ENCODE results near the gene OGFOD1. TPM values are rescaled to one million over a fixed set of nuclear protein-coding genes. Genes with fewer than 3 reads are reported as not detected.

Gene OGFOD1
- total and polyA plus RNA-seq, 9 of the 15 experiments (the other 6 are each of a cell fraction or from before 2014, with no cell fraction given), result 60.4 to 134 (median 85.8) TPM

DNA sequence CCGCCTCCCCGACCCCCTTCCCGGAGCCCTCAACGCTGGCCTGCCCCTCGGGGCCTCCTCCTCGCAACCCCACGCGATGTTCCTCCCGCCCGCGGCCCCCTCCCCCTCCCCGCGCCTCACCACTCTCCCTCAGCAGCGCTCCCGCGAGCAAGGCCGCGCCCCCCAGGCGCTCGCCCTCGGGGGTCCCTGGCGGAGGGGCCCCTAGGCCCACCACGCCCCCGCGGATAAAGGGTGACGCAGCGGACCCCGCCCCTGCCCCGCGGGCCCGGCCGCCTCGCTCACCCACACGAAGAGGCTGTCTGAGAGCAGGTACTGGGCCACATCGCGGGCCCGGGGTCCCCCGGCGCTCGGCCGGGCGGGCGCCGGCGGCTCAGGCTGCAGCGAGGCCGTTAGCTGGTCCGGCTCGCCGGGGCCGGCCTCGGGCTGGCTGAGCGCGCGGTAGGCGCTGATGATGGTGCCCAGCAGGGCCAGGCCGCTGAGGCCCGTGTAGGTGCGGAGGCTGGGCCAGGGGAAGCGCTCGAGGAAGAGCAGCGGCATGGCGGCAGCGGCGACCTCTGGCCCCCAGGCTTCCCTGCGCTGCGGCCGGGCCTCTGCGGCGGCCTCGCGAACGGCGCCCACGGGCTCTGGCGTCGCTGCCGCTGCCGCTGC is 26.4 kb upstream of the OGFOD1 start:
- peak overlapping the region; percentile 90 for H3K4me3 ChIP-seq
- intact Hi-C loops (cut with micrococcal nuclease) (loop anchor here (2.0 to 5.0 kb wide), 2 partner anchors 68 to 93 kb away; no protein-coding TSS in a partner anchor), in situ Hi-C loops (cut with MboI) (no loop called here)
- H3K4me1 ChIP-seq (replicated peaks in 1 of 2; ENCODE audit: control insufficient read depth in 2 of 2, insufficient read depth in 2 of 2, low read length in 2 of 2), result peaks cover 23 to 42% of the 10 kb centered on the region in 2 experiments
- H3K27ac ChIP-seq (ENCODE audit: extremely low read depth, low read depth, low read length), result peak overlapping the region; percentile 85
- ATAC-seq, result peak; percentile 39
- BruUV-seq (replicated peaks), result no TSS peak
- 0% methylated on average over 29 of the region's 79 CpGs for WGBS (ENCODE audit: insufficient coverage, low coverage, missing lambda C conversion rate)
- no peaks in the 10 kb centered on the region for H3K27me3 ChIP-seq (ENCODE audit: control insufficient read depth in 2 of 2, insufficient read depth in 2 of 2, low read length in 2 of 2)
- H3K4me2 ChIP-seq (ENCODE audit: insufficient read depth, low read length), result peak overlapping the region; percentile 79; the same call in 1 of the 2 replicates
- H3K36me3 ChIP-seq (ENCODE audit: control insufficient read depth, insufficient read depth, low read length), result peaks cover 13% of the 10 kb centered on the region; the same call in 2 of the 3 replicates
- peaks cover 12% of the 10 kb centered on the region; the same call in 1 of the 2 replicates for H4K20me1 ChIP-seq (replicated peaks; ENCODE audit: control insufficient read depth, insufficient read depth, low read length)
- H3K9ac ChIP-seq (ENCODE audit: insufficient read depth in 1 of 2, low read depth in 2 of 2, low read length in 2 of 2), result peak overlapping the region; percentile 70 to 94; a peak in 3 of 4 replicates
- peak overlapping the region; percentile 69; the same call in 1 of the 2 replicates for H2AFZ ChIP-seq (ENCODE audit: low read depth, low read length)
- no peaks in the 10 kb centered on the region for H3K9me3 ChIP-seq (replicated peaks; ENCODE audit: control insufficient read depth, insufficient read depth, low read depth, low read length)
- H3K79me2 ChIP-seq (ENCODE audit: control insufficient read depth, insufficient read depth, low read length), result peaks cover 53% of the 10 kb centered on the region
- H3K9me1 ChIP-seq (ENCODE audit: control insufficient read depth, insufficient read depth, low read length), result no peaks in the 10 kb centered on the region
- POLR2A ChIA-PET, result interaction anchor here (0.7 to 2.1 kb wide), 2 partner anchors 26 to 133 kb away, joined by 3 to 6 read pairs; partner anchors contain the start of genes NUDT21 and OGFOD1
- CTCF ChIA-PET (ENCODE audit: low intra/inter-chr PET ratio), result interaction anchor here (0.5 kb wide), 1 partner anchor 107 kb away, joined by 4 read pairs; no protein-coding TSS in a partner anchor
- DNase-seq (ENCODE audit: extremely low read depth in 1 of 4, low spot score in 3 of 4), result peak; percentile 38 to 79 (median 60)
- no peak for FAIRE-seq
- TF ChIP-seq MAZ (CRISPR knock-in tag; conservative IDR thresholded peaks at IDR 0.05 in 1 of 2, IDR thresholded peaks at IDR 0.05 in 1 of 2) (peak in 1 of 2 experiments; percentile 11; a peak in 1 of 4 replicates), RBM25 (IDR thresholded peaks at IDR 0.05; ENCODE audit: low read depth, low read length, severe bottlenecking) (peak; percentile 68), DIDO1 (tag; IDR thresholded peaks at IDR 0.05; ENCODE audit: low read depth) (no peak), CREB1 (IDR thresholded peaks at IDR 0.05) (no peak), CREB1 (CRISPR knock-in tag; IDR thresholded peaks at IDR 0.05) (no peak), NFYB (IDR thresholded peaks at IDR 0.05; ENCODE audit: extremely low read depth, insufficient read length) (no peak), NONO (IDR thresholded peaks at IDR 0.05; ENCODE audit: low read depth in 2 of 2, low read length in 1 of 2) (peak; percentile 12 to 51; a peak in 1 of 4 replicates), ESRRA (IDR thresholded peaks at IDR 0.05; ENCODE audit: borderline replicate concordance, low read depth) (no peak), ZFX (CRISPR knock-in tag; IDR thresholded peaks at IDR 0.05) (peak; percentile 79), RBFOX2 (IDR thresholded peaks at IDR 0.05; ENCODE audit: low read depth, low read length) (peak; percentile 71), SIN3A (IDR thresholded peaks at IDR 0.05; ENCODE audit: borderline replicate concordance in 2 of 2, control insufficient read depth in 1 of 2, low read depth in 2 of 2, low read length in 2 of 2) (peak in 1 of 2 experiments; percentile 28; a peak in 1 of 4 replicates), NFATC3 (IDR thresholded peaks at IDR 0.05) (no peak), ELF1 (tag; IDR thresholded peaks at IDR 0.05) (no peak), NR2C2 (CRISPR knock-in tag; IDR thresholded peaks at IDR 0.05) (no peak), NR2C2 (tag; IDR thresholded peaks at IDR 0.05) (peak; percentile 62; the same call in 1 of the 2 replicates), HNRNPL (IDR thresholded peaks at IDR 0.05; ENCODE audit: low read depth, low read length) (0 out of 2 replicates have a peak, but pooled peaks have one; percentile 14), GABPA (tag; conservative IDR thresholded peaks at IDR 0.05; ENCODE audit: low read depth) (peak; percentile 4; the same call in 1 of the 2 replicates), ZBTB7A (IDR thresholded peaks at IDR 0.05; ENCODE audit: borderline replicate concordance, control insufficient read depth, low read depth, low read length) (peak; percentile 92)
- TF ChIP-seq, protein P1, sequence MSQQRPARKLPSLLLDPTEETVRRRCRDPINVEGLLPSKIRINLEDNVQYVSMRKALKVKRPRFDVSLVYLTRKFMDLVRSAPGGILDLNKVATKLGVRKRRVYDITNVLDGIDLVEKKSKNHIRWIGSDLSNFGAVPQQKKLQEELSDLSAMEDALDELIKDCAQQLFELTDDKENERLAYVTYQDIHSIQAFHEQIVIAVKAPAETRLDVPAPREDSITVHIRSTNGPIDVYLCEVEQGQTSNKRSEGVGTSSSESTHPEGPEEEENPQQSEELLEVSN (IDR thresholded peaks at IDR 0.05; ENCODE audit: borderline replicate concordance in 1 of 2, extremely low read depth in 1 of 2, insufficient read depth in 1 of 2, insufficient read length in 1 of 2, low read depth in 1 of 2, low read length in 1 of 2, poor library complexity in 1 of 2, severe bottlenecking in 1 of 2), result peak in 1 of 2 experiments; percentile 6
